ENCODE measurements around the gene RIGI.
"Not testable (repeated sequence)": the region's sequence is repeated elsewhere in the genome, so short reads cannot be mapped to it uniquely, and the experiment has no call there.

Gene RIGI

DNA sequence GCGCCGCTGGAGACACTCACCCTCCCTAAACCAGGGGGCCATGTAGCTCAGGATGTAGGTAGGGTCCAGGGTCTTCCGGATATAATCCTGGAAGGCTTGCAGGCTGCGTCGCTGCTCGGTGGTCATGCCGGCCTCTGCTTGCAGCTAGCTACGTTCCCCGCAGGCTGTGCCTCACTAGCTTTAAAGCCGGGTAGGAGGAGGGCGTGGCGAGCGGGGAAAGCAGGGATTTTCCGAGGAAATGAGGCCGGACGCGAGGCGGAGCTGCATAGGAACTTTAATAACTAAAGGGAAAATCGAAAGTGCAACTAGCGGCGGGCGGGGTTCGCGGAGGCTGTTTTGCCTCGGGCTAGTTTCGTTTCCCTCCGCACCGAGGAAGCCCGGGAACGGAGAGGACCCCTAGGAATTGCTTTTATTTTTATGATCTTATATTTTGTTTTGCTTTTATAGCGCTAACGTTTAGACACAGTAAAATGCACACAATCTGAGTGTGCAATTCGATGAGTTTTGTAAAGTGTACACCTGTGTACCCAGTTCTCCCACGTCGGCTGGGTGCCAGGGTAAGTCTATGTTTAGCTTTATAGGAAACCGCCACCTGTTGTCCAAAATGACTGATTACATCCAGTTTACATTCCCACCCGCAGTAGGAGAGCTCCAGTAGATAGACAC is at the start of gene RIGI:
TSS of gene RIGI (minus strand) at position 156 of the 666 bp plus-strand sequence. CDS start at position 126, 30 bp downstream.
- in situ Hi-C loops (cut with MboI; ENCODE audit: low sequenced_read_pairs): no loop called here

- in situ Hi-C loops (cut with MboI; ENCODE audit: low sequenced_read_pairs): loop anchor here (25.0 kb wide), 1 partner anchor 188 kb away; the partner anchor contains the start of gene ACO1
These were observed 48.9 kb upstream of the RIGI start for GRCh38 chr9:32574858-32575257.

- in situ Hi-C loops (cut with MboI; ENCODE audit: low sequenced_read_pairs): loop anchor here (25.0 kb wide), 1 partner anchor 187 kb away; the partner anchor contains the start of gene ACO1
These were observed 47.8 kb upstream of the RIGI start for GRCh38 chr9:32573821-32574220.

- in situ Hi-C loops (cut with MboI; ENCODE audit: low sequenced_read_pairs): loop anchor here (25.0 kb wide), 1 partner anchor 186 kb away; the partner anchor contains the start of gene ACO1
These were observed 47.0 kb upstream of the RIGI start, which contains the start of gene NDUFB6 for GRCh38 chr9:32572900-32573523. Gene NDUFB6, minus strand, starts transcription at chr9:32573159. Its CDS starts 99 bp downstream, at chr9:32573060.

DNA sequence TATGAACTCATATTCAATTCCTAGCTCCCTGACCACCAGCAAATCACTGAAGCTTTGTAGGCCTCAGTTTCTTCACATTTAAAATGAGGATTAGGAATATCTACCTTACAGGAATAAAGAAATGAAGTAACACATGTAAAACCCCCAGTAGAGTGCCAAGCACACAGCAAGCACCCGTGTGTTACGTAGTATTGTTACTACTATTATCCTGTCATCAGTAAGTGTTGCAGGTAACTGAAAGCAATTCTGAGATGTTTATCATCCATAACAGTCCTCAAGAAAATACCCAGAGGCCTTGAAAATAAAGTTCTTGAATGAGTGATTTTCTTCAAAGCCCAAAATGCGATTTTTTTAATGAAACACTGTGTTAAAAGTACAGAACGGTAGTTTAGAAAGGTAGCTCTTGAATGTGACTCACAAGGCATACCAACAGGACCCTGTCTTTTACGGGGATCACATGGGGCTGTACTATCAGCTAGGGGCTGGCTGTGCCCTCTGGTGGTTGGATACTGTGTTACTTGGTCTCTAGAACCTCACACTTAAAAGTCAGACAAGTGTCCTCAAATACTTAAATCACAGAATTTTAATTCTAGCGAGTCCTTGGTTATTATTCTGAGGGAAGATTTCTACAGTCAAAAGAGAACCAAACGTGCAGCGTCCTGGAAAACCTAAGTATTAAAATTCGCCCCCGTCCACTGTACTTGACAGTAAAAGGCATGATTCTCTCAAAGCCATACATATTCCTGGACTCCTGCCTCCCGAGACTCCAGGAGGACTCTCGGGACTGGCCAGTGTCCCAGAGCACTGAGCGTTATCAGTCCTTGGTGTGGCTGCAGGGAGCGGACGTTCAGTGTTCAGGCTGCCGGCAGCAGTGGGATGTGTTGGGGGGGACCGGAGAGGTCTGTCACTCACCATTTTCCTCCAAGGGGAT is 46.2 kb upstream of the RIGI start:
- in situ Hi-C loops (cut with MboI; ENCODE audit: low sequenced_read_pairs): loop anchor here (25.0 kb wide), 1 partner anchor 185 kb away; the partner anchor contains the start of gene ACO1

GRCh38 chr9:32570262-32570661 is 44.3 kb upstream of the RIGI start:
- in situ Hi-C loops (cut with MboI; ENCODE audit: low sequenced_read_pairs): loop anchor here (25.0 kb wide), 1 partner anchor 183 kb away; the partner anchor contains the start of gene ACO1

- in situ Hi-C loops (cut with MboI; ENCODE audit: low sequenced_read_pairs): loop anchor here (25.0 kb wide), 1 partner anchor 179 kb away; the partner anchor contains the start of gene ACO1
These were observed 40.8 kb upstream of the RIGI start for GRCh38 chr9:32566770-32567169.

GRCh38 chr9:32565967-32566366 is 40.0 kb upstream of the RIGI start:
- in situ Hi-C loops (cut with MboI; ENCODE audit: low sequenced_read_pairs): loop anchor here (25.0 kb wide), 1 partner anchor 179 kb away; the partner anchor contains the start of gene ACO1

- in situ Hi-C loops (cut with MboI; ENCODE audit: low sequenced_read_pairs): loop anchor here (25.0 kb wide), 1 partner anchor 171 kb away; the partner anchor contains the start of gene ACO1
These were observed 32.5 kb upstream of the RIGI start for GRCh38 chr9:32558408-32558934.

- in situ Hi-C loops (cut with MboI; ENCODE audit: low sequenced_read_pairs): loop anchor here (25.0 kb wide), 1 partner anchor 167 kb away; the partner anchor contains the start of gene ACO1
These were observed 28.6 kb upstream of the RIGI start for GRCh38 chr9:32554591-32554990.

- in situ Hi-C loops (cut with MboI; ENCODE audit: low sequenced_read_pairs): loop anchor here (25.0 kb wide), 1 partner anchor 167 kb away; the partner anchor contains the start of gene ACO1
These were observed 28.1 kb upstream of the RIGI start for GRCh38 chr9:32554107-32554506.

DNA sequence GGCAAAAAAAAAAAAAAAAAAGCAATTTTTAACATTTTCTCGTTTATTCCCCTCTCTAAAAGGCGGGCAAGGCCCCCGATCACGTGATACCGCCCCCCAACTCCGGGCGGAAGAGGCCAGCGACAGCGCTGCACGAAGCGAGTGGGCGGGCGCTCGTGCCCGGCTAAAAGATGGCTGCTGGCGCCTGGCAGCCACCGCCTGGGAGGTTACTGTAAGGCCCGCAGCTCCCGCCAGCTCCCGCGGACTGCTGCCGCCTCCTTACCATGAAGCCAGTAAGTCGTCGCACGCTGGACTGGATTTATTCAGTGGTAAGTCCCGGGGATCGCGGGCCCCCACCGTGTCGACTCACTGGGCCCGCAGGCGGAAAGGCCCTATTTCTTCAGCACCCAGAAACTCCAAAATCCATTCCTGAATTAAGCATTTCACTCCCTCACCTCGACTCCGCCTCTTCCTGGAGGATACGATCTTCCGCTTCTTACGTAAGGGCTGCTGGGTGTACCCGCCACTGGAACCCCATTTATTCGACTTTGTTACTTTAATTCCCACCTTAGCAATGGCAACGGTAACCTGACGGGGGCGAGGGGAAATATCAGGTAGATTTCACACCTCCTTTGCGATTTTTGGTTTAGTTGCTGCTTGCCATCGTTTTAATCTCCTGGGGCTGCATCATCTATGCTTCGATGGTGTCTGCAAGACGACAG is 26.3 kb upstream of the RIGI start, which contains the start of the genes SMIM27 and TOPORS:
TSS of gene SMIM27 (plus strand) at position 156 of the 701 bp plus-strand sequence. CDS start at position 264, 108 bp downstream.
TSS of gene TOPORS (minus strand) at position 415 of the 701 bp plus-strand sequence. CDS start at position 265, 150 bp downstream.
- in situ Hi-C loops (cut with MboI; ENCODE audit: low sequenced_read_pairs): loop anchor here (25.0 kb wide), 1 partner anchor 165 kb away; the partner anchor contains the start of gene ACO1

DNA sequence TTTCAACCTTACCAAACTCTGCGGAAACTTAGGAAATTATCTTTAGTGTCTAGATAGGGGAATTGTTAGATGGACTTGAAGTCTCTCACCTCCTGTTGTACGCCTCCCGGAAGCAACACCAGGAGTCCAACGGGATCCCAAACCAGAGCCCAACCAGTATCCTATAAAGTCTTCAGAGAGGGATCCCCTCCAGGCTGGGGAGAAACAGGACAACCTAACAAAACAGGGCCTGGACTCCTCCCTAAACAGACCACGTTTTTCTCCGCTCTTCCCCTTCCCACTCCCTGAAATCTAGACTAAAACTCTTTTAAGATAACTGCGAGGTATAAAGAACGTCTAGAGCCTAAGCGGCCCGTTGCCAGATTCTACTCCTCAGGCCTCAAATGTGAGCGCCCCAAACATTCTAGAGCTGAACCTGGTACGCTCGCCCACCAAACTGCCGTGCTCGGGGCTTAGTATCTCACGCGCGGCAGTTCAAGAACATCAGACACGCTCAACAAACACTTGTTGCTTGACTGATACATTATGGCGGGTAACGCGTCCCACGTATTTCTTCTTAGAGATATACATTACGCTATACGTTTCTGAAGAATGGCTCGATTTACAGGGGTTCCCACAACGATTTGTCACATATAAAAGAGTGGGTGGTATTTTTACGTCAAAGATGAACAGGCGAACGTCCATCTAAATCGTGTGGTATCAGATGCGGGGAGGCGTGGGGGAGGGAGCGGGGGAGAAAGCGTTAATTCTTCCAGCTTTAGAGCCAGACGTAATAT is 25.5 kb upstream of the RIGI start:
- in situ Hi-C loops (cut with MboI; ENCODE audit: low sequenced_read_pairs): loop anchor here (25.0 kb wide), 1 partner anchor 164 kb away; the partner anchor contains the start of gene ACO1

DNA sequence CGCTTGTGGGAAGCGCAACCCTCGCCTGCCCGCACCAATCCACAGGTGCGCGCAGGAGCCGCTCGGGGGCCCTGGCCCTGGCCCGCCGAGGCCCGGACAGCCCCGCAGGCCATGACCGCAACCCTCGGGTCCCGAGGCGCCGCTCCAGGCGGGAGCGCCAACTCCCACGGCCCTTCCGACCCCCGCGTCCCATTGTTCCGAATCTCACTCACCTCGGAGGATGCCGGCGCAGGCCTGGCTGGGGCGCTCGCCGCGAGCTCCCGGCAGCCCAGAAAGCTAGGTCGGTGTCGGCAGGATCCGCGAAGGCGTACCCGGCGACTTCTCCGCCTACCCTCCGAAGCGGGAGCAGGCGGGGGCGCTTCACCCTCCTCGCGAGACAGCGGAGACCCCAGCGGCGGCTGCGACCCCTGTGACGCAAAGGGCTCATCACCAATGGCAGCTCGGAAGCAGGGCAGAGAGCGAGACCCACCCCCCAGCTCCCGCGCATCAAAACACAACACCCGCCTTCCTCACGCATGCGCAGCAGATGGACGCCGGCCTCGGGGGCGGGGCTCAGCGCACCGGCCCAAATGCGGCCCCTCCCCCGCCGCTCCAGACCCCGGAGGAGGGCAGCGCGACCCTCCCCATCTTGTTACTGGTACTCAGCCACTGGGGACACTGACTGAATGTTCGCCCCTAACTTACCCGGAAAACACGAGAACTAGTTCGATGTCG is 24.7 kb upstream of the RIGI start:
- in situ Hi-C loops (cut with MboI; ENCODE audit: low sequenced_read_pairs): loop anchor here (25.0 kb wide), 1 partner anchor 163 kb away; the partner anchor contains the start of gene ACO1

DNA sequence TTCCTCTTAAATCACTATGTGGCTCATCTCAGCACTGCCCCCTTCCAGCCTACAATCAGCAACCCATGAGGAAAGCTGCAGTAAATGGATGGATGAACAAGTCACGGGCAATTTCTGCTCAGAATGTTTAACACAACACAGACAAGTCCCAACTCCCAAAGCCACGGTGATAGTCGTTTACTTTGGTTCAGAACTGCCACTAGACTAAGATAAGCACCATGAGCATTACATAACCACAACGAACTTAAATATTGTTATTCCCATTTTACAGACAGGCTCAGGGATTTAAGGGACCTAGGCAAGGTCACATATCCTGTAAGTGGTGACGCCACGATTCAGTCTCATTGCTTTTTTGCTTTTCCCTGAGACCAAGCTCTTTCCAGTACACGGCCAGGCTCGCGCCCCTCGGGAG is 24.2 kb upstream of the RIGI start:
- in situ Hi-C loops (cut with MboI; ENCODE audit: low sequenced_read_pairs): loop anchor here (25.0 kb wide), 1 partner anchor 163 kb away; the partner anchor contains the start of gene ACO1

DNA sequence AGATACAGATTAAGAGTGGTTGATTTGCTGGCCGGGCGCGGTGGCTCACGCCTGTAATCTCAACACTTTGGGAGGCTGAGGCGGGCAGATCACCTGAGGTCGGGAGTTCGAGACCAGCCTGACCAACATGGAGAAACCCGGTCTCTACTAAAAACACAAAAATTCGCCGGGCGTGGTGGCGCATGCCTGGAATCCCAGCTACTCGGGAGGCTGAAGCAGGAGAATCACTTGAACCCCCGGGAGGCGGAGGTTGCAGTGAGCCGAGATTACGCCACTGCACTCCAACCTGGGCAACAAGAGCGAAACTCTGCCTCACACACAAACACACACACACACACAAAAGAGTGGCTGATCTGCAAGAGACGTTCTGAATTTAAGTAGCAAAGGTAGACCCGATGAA is 22.2 kb upstream of the RIGI start:
- in situ Hi-C loops (cut with MboI; ENCODE audit: low sequenced_read_pairs): not testable (repeated sequence)

DNA sequence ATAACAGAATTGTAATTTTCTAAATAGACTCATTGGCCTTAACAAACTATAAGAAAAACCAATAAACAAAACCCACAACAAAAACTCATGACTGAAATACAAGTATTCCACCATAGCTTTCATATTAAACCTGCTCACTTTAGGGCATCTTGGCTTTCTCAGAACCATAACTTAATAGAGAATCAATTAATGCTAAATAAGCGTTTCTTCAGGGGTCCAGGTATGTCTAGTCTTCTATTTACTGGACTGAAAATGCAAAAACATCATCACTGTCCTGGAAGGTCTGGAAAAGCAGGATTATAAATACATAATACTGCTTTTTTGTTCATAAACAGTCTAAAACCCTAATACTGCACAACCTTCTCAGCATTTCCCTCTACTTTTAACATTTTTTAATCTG is 19.9 kb upstream of the RIGI start:
- in situ Hi-C loops (cut with MboI; ENCODE audit: low sequenced_read_pairs): no loop called here

DNA sequence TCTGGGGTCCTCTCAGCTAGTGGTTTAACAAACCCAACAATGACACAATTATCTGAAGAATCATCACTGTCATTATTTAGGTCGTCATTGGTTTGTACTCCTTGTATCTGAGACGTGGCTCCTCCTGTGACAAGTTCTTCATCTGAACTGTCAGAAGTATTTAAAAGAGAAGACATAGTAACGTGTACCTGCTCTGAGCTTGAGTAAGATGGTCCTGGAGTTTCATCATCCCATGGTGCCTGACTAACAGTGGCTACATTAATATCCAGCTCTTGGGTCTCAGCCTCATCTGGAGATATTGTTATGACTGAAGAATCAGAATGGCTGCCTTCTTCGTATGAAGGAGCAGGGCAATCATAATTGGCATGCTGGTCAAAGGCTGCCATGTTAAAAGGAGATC is 17.1 kb upstream of the RIGI start:
- in situ Hi-C loops (cut with MboI; ENCODE audit: low sequenced_read_pairs): no loop called here

Data from HL-60/S4 treated with phorbol 12-myristate 13-acetate at 8.2 ng/mL for 4 days and 3 days (cell line).